Activated CD8-positive, alpha-beta memory T cell treated with anti-CD3 and anti-CD28 coated beads, Interleukin-2, amount 50 U/mL, for 24 hours (primary cell): Measurements from ENCODE around the gene TET2.

Experiments used
- DNase-seq: peaks from one replicate; pipeline ENCODE4 v3.0.0-alpha.2; 2020; ENCODE audit errors: extremely low read depth

Gene TET2

DNA sequence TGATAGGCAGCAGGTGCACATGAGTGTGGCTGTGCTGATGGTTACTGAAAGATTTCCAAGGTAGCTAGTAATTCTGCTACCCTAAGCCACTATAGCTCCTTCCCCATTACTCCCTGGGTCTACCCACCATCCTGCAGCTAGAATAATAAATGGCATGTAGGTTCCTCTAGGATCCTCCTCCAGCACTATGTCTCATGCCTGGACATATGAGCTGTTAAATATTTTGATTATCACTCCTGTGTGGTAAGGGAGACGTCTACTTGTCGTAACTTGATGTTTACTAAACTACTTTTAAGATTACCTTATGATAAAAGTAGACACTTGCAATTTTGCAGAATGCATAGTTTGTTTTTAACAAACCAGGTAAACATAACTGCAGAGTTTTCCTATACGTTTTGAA is 35.5 kb downstream of the TET2 start:
- no peak for DNase-seq

DNA sequence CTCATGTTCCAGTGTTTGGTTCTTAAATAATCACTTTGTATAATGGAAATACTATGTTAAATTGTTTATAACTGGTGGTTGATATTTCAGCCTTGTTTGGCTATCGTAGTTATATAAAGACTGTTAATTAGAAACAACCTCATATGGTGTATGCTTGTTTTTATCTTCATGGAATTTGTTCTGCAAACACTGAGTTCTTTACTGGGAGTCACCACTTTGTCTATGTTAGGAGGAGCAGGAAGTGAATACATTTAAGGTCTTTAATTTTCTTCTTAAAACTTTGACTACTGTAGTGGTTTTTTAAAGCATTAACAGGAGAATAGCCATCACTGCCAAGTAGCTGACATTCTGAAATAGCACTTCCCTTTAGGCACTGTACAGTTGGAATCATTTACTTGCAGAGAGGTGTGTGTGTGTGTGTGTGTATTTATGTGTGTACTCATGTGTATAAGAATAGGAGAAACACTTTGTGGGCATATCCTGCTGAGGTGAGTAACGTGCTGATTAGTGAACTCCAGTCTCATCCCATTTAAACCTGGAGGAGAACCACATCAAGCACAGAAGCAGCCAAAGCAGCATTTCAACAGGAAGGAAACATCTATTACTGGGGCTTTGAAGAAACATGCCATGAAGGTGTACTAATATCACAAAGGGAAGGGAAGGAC is 37.8 kb downstream of the TET2 start:
- no peak for DNase-seq

- DNase-seq, result no peak
Observed at GRCh38 chr4:105186701-105187161, 40.1 kb downstream of the TET2 start.

GRCh38 chr4:105189855-105190650 is 43.4 kb downstream of the TET2 start:
- no peak for DNase-seq

- no peak for DNase-seq
Observed at GRCh38 chr4:105191621-105192210, 45.0 kb downstream of the TET2 start.

GRCh38 chr4:105192474-105192873 is 45.8 kb downstream of the TET2 start:
- DNase-seq, result no peak

DNA sequence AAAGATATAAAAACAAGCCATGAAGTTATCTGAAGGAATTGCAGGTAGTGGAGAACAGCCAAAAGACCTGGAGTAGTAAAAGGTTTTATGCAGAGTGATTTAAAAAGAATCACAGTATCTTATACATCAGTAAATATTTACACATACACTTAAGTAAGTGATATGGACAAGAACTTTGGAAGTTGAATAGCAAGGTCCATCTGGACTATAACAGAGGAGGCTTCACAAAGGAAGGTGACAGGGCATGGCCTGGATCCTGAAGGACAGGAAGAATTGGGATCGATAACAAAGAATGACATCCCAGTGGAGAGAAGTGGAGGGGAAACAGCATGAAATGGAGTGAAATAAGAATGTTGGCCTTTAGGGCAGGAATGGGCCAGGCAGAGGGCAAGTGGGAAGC is 46.2 kb downstream of the TET2 start:
- no peak for DNase-seq

GRCh38 chr4:105193536-105193935 is 46.9 kb downstream of the TET2 start:
- no peak for DNase-seq

DNA sequence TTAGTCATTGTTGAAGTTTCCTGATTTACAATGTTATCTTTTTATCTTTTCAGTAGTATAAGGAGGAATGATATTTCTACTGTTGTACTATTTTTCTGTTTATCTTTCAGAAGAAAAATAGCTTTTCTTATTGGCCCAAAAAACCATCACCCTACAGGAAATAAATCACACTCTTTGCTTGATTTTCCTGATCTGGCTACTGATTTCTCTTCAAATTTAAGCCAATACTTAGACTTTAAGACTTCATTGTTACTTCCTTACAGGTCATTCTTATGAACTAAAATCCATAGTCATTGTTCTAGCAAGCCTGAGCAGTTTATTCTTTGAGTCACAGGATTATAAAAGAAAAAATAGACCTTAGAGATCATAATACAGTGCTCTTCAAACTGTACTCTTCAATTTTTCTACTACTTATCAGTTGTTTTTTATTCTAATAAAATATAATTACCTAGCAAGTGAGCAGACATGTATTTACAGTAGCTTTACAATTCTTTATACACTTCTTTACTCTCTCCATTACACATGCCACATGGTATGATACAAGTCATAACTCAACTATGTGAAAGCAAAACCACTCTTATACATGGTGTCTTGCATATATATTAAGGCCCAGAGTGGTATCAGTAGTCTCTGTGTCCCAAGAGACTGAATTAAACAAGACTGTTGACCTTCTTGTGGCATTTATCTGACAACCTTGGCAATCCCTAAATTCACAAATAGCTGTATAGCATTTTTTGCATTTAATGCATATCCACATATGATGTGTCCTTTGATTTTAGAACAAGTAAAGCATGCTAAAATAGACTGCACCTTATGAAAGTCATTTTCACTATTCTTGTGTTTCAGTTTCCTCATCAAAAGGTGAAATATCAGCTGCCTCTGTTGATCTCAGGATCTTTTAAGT is 47.9 kb downstream of the TET2 start:
- DNase-seq, result no peak

DNA sequence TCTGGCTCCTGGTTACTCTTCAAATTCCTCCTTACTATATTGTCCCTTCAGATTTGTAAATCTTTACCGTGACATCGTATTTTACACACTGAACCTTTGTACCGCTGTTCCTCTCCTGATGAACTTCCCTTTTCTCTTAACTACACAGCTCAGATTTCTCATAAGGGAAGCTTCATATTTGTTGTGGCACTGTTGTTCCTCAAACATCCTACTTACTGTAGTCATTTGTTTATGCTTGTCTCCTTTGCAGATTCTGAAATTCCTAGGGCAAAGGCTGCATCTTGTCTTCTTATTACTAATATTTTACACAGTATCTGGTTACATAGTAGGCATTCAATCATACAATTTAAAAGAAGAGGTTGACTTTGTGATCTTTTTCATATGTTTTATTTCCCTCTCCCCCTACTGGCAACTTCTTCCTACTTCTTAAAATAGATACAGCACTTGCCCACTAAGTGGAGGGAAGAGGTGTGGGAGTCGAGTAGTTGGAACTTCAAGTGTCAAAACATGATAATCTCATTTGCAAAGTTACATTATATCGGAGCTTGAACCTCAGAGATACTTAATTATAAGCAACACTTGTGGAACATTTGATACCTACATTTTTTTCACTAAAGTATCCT is 50.0 kb downstream of the TET2 start:
- no peak for DNase-seq

DNA sequence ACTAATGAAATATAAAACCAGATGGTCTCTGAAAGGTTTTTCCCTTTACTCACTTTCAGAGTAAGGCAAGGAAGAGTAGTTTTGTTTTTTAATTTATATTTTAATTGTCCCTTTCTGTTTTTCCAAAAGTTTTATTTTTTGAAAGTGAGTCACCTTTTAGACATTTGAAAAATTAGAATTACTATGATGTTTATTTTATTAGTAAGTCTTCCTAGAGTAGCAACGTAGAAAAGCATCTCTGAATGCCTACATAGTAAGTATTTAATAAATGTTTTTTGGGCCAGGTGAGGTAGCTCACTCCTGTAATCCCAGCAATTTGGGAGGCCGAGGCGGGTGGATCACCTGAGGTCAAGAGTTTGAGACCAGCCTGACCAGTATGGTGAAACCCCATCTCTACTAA is 51.1 kb downstream of the TET2 start:
- DNase-seq, result no peak

DNA sequence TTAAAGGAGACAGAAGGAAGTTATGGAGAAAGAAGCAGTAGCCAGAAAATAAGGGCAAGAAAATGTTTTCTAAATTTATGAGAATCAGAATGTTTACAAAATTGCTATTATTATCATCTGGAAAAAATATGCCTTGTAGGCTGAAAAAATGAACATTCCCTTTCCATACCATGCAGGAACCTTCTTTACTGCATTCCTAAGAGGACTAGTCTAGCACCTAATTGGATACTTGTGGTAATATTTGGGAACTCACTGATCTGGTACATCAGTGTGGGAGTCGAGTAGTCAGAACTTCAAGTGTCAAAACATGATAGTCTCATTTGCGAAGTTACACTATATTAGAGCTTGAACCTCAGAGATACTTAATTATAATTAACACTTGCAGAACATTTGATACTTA is 51.9 kb downstream of the TET2 start:
- no peak for DNase-seq

GRCh38 chr4:105206214-105206613 is 59.5 kb downstream of the TET2 start:
- no peak for DNase-seq

DNA sequence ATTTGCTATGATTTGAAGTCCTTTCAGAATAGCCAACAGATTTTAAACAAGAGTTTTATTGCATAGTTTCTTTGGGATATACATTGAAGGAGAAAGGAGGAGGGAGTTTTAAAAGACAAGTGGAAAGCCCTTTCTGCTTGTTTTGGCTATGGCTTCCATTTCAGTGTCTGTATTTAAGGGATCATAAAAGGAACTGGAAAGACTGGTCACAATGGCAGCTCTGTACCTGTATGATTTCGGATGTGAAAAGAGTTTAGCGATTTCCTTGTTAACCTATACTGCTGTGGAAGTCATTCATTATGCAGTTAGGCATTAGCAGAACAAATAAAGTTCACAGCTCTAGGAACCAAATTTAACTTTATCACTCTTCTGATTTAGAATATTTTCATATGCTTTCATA is 60.7 kb downstream of the TET2 start:
- DNase-seq, result no peak

DNA sequence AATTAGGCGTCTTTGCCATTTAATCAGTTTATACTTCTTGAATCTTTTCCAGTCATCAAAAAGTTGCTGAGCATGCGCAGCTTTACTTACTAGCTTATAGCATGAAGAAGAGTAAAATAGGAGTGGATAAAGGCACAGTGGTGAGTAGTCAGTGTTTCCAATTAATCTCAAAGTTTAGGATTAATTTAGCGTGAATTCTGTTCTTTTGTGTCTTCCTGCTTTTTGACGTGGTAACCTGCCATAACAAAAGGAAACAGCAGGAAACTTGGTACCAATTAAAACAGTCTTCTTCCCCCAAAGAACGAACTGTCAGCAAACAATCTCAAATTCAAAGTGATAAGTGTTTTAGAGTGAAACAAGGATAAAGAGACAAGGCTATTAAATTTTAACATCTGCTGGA is 61.9 kb downstream of the TET2 start:
- DNase-seq, result no peak

- no peak for DNase-seq
Observed at GRCh38 chr4:105210916-105211315, 64.2 kb downstream of the TET2 start.

GRCh38 chr4:105215609-105216313 is 69.1 kb downstream of the TET2 start:
- DNase-seq, result no peak

DNA sequence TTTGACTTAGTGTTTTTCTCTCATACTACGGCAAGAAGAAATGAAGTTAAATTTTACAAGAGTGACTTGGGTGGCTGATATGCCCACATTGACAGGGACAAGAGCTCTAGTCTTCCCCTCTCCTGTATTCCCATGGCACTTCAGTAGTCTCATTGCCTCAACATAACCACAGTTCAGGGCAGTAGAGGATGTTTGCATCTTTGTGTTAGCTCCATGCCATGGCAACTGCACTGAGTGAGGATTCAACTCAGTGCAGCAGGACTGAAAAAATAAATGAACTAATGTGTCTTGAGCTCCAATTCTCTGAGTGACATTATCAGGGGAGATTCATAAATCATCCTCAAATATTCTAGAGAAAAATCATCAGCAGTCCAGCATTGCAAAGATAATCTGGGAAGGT is 78.8 kb downstream of the TET2 start:
- no peak for DNase-seq

DNA sequence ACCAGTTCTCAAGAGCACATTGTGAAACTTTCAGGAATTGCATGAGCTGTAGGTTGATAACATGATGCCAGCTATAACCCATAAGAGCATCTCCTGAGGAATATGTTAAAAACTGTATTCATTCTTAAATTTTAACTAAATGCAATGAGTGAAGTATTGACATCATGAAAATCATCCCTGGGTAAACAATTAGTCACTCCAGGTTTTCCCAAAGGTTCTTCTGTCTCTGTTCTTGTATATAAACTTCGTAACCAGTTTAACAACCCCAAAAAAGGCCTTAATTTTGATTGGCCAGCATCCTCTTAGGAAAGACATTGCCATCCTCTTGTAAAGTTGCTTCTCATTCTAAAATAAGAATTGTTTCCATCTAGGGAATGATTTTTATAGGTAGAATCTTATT is 80.4 kb downstream of the TET2 start:
- no peak for DNase-seq

DNA sequence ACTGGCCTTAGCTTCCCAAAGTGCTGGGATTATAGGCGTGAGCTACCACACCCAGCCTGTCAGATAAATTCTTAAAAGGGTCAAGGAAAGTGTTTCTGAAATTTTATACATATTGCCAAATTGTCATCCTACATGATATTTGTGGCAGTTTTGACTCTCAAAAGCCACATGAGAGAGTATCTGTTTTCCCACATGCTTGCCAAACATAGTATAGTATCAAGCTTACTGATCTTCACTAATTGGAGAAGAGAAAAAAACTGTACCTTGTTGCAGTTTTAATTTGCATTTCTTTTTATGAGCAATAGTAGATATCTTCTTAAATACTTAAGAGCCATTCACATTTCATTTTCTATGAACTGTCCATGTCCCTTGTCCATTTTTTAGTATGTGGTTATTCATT is 83.6 kb downstream of the TET2 start:
- no peak for DNase-seq

DNA sequence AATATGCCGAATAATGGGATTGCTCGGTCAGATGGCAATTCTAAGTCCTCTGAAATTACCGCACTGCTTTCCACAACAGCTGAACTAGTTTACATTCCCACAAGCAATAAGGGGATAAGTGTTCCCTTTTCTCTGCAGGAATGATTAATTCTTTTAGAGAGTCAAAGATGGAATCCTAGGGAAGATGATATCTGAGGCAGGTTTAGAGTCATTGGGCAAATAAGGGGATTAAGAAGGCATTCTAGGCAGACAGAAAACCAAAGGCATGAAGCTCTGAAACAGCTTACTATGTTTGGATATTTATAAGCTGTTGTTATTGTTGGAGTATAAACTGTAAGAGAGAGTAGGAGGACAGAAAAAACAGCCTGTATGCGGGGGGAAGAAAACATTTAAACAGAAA is 85.7 kb downstream of the TET2 start:
- DNase-seq, result no peak
